ENCODE results near the gene DUOXA2. TPM values are rescaled to one million over a fixed set of nuclear protein-coding genes. Genes with fewer than 3 reads are reported as not detected.

DUOXA2 gene
- total RNA-seq, 2 donors from 2014 or later, result not detected

- peaks cover 0 to 5% of the 10 kb centered on the region in 2 donors for H3K36me3 Mint-ChIP-seq
- no peak for ATAC-seq
- no peak for DNase-seq (ENCODE audit: low spot score in 2 of 2)
- no peak overlapping the region for H3K27ac Mint-ChIP-seq
- no peaks in the 10 kb centered on the region for H3K9me3 Mint-ChIP-seq
Measured at GRCh38 chr15:45138814-45139765, 25.0 kb downstream of the DUOXA2 start.

GRCh38 chr15:45139770-45140169 is 25.6 kb downstream of the DUOXA2 start:
- no peaks in the 10 kb centered on the region for H3K9me3 Mint-ChIP-seq
- no peak overlapping the region for H3K27ac Mint-ChIP-seq
- H3K36me3 Mint-ChIP-seq, result peaks cover 0 to under 1% of the 10 kb centered on the region in 2 donors
- DNase-seq (ENCODE audit: low spot score in 2 of 2) (no peak), ATAC-seq (no peak)

DNA sequence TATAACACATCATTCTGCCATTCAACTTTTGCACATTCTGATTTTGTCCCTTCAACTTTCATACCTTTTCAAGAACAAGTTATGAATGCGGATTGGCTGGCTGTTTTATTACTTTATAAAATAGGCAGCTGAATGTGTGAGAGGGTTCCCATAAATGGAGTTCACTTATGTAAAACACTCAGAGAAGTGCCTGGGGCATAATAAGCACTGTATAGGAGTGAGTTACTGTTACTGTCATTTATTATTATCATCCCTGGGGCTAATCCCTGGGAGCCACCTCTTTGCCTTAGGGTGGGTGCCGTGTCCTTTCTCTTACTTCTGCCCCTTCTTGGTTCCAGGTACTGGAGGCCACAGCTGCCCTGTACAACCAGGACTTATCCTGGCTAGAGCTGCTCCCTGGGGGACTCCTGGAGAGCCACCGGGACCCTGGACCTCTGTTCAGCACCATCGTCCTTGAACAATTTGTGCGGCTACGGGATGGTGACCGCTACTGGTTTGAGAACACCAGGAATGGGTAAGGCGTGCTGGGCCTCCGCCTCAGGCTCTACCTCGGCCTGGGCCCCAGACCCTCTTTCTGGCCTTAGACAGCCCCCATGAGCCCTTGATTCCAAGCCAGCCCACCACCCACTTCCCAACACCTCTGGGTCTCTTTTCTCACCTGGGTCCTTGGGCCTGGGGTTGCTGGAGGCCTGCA is 26.6 kb downstream of the DUOXA2 start:
- DNase-seq (ENCODE audit: low spot score in 2 of 2), result no peak
- Mint-ChIP-seq H3K9me3 (no peaks in the 10 kb centered on the region), H3K36me3 (no peaks in the 10 kb centered on the region), H3K27ac (no peak overlapping the region)
- no peak for ATAC-seq

GRCh38 chr15:45141386-45141785 is 27.3 kb downstream of the DUOXA2 start:
- Mint-ChIP-seq H3K36me3 (no peaks in the 10 kb centered on the region), H3K27ac (no peak overlapping the region), H3K9me3 (no peaks in the 10 kb centered on the region)
- no peak for DNase-seq (ENCODE audit: low spot score in 2 of 2)
- ATAC-seq, result no peak

GRCh38 chr15:45143056-45143455 is 28.9 kb downstream of the DUOXA2 start:
- H3K36me3 Mint-ChIP-seq, result no peaks in the 10 kb centered on the region
- no peak overlapping the region for H3K27ac Mint-ChIP-seq
- no peak for DNase-seq (ENCODE audit: low spot score in 2 of 2)
- H3K9me3 Mint-ChIP-seq, result no peaks in the 10 kb centered on the region
- ATAC-seq, result no peak

DNA sequence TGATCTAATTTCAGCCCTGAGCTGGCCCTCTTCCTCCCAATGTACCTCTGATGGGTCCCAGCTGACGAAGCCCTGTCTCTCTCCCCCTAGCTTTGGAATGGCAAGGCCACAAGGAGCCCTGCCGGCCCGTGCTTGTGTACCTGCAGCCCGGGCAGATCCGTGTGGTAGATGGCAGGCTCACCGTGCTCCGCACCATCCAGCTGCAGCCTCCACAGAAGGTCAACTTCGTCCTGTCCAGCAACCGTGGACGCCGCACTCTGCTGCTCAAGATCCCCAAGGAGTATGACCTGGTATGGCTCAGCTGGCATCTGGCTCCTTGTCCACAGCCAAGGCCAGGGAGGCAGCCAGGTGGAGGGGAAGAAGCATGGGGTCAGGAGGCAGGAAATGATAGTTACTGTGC is 29.8 kb downstream of the DUOXA2 start:
- no peaks in the 10 kb centered on the region for H3K36me3 Mint-ChIP-seq
- DNase-seq (ENCODE audit: low spot score in 2 of 2) (no peak), ATAC-seq (no peak)
- H3K9me3 Mint-ChIP-seq, result no peaks in the 10 kb centered on the region
- H3K27ac Mint-ChIP-seq, result no peak overlapping the region

DNA sequence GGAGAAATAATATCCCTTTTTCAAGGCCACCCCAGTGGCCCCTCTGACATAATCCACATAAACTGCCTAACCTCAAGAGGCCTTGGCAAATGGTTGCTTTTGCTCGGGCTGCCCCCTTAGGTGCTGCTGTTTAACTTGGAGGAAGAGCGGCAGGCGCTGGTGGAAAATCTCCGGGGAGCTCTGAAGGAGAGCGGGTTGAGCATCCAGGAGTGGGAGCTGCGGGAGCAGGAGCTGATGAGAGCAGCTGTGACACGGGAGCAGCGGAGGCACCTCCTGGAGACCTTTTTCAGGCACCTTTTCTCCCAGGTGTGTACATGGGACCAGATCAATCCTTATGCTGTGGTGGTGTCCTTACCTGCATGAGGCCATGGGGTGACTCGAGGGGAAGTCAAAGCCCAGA is 30.6 kb downstream of the DUOXA2 start:
- no peaks in the 10 kb centered on the region for H3K36me3 Mint-ChIP-seq
- ATAC-seq (no peak), DNase-seq (ENCODE audit: low spot score in 2 of 2) (no peak)
- no peak overlapping the region for H3K27ac Mint-ChIP-seq
- no peaks in the 10 kb centered on the region for H3K9me3 Mint-ChIP-seq

- no peaks in the 10 kb centered on the region for H3K36me3 Mint-ChIP-seq
- DNase-seq (ENCODE audit: low spot score in 2 of 2) (no peak), ATAC-seq (no peak)
- no peak overlapping the region for H3K27ac Mint-ChIP-seq
- H3K9me3 Mint-ChIP-seq, result no peaks in the 10 kb centered on the region
Measured at GRCh38 chr15:45146405-45146804, 32.3 kb downstream of the DUOXA2 start.

GRCh38 chr15:45147606-45148005 is 33.5 kb downstream of the DUOXA2 start:
- DNase-seq (ENCODE audit: low spot score in 2 of 2), result no peak
- no peaks in the 10 kb centered on the region for H3K9me3 Mint-ChIP-seq
- ATAC-seq, result no peak
- no peaks in the 10 kb centered on the region for H3K36me3 Mint-ChIP-seq
- H3K27ac Mint-ChIP-seq, result no peak overlapping the region

- Mint-ChIP-seq H3K27ac (peak overlapping the region in 1 of 2 donors; percentile 61), H3K9me3 (no peaks in the 10 kb centered on the region), H3K36me3 (no peaks in the 10 kb centered on the region)
- no peak for DNase-seq (ENCODE audit: low spot score in 2 of 2)
- ATAC-seq, result no peak
Measured at GRCh38 chr15:45148076-45149059, 34.2 kb downstream of the DUOXA2 start.

GRCh38 chr15:45149060-45149459 is 34.9 kb downstream of the DUOXA2 start:
- Mint-ChIP-seq H3K27ac (peak overlapping the region in 1 of 2 donors; percentile 61), H3K9me3 (no peaks in the 10 kb centered on the region), H3K36me3 (no peaks in the 10 kb centered on the region)
- DNase-seq (ENCODE audit: low spot score in 2 of 2) (no peak), ATAC-seq (no peak)

DNA sequence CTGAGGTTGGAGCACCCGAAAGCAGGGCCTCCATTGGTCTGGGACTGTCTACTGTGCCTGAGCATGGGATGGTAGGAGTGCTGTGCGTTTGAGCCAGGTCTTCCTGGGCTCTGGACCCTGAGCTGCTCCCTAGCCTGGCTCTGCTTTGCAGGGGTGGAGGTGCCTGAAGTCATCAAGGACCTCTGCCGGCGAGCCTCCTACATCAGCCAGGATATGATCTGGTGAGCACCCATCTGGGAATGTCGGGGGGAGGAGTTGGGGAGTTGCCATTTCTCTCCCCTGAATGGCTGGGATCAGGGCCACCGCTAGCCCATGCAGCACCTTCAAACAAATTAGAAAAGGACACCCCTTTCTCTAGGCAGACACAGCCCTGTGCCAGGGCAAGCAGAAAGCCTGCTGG is 36.4 kb downstream of the DUOXA2 start:
- no peak for DNase-seq (ENCODE audit: low spot score in 2 of 2)
- Mint-ChIP-seq H3K9me3 (no peaks in the 10 kb centered on the region), H3K27ac (no peak overlapping the region), H3K36me3 (no peaks in the 10 kb centered on the region)
- ATAC-seq, result no peak

- Mint-ChIP-seq H3K36me3 (no peaks in the 10 kb centered on the region), H3K27ac (peak overlapping the region in 1 of 2 donors; percentile 44), H3K9me3 (no peaks in the 10 kb centered on the region)
- ATAC-seq (no peak), DNase-seq (ENCODE audit: low spot score in 2 of 2) (no peak)
Measured at GRCh38 chr15:45150997-45151396, 36.9 kb downstream of the DUOXA2 start.

GRCh38 chr15:45151998-45152828 is 38.1 kb downstream of the DUOXA2 start:
- ATAC-seq (no peak), DNase-seq (ENCODE audit: low spot score in 2 of 2) (no peak)
- no peaks in the 10 kb centered on the region for H3K36me3 Mint-ChIP-seq
- H3K27ac Mint-ChIP-seq, result peak overlapping the region in 1 of 2 donors; percentile 60
- no peaks in the 10 kb centered on the region for H3K9me3 Mint-ChIP-seq

- DNase-seq (ENCODE audit: low spot score in 2 of 2) (no peak), ATAC-seq (no peak)
- Mint-ChIP-seq H3K36me3 (no peaks in the 10 kb centered on the region), H3K27ac (no peak overlapping the region), H3K9me3 (no peaks in the 10 kb centered on the region)
Measured at GRCh38 chr15:45155739-45156138, 41.6 kb downstream of the DUOXA2 start.

Measured in activated naive CD4-positive, alpha-beta T cell treated with anti-CD3 and anti-CD28 coated beads, Interleukin-2, amount 50 U/mL, for 72 hours (primary cell).